ENCODE results near the gene NT5C2. TPM values are rescaled to one million over a fixed set of nuclear protein-coding genes. Genes with fewer than 3 reads are reported as not detected.
"Not testable (repeated sequence)": the region's sequence is repeated elsewhere in the genome, so short reads cannot be mapped to it uniquely, and the experiment has no call there.

Gene NT5C2
- total RNA-seq, 1 donor from 2014 or later: 95.2 TPM

GRCh38 chr10:103202319-103202718 is 9.2 kb upstream of the NT5C2 start:
- DNase-seq (ENCODE audit: low spot score): no peak

DNA sequence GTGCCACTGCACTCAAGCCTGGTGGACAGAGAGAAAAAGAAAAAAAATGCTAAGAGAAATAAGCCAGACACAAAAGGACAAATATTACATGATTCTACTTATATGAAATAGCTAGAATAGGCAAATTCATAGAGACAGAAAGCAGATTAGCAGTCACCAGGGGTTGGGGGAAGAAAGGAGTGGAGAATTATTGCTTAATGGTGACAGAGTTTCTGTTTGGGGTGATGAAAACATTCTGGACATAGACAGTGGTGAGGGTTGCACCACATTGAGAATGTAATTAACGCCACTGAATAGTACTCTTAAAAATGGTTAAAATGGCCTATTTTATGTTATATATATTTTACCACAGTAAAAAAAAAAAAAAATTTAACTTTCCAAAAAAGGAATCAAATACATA is 6.4 kb upstream of the NT5C2 start:
- DNase-seq (ENCODE audit: low spot score): no peak

DNA sequence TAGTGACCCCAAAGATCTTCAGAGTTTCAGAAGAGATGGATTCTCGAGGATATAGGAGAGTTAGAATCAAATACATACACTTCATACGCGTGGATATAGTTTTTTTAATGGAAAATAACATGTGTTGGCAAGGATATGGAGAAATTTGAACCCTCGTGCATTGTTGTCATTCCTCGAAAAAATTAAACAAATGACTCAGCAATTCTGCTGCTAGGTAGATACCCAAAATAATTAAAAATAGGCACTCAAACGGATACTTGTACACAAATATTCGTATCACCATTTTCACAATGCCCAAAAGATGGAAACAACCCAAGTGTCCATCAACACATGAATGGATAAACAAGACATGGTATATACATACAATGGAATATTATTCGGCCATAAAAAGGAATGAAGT is 5.6 kb upstream of the NT5C2 start:
- no peak for DNase-seq (ENCODE audit: low spot score)

- DNase-seq (ENCODE audit: low spot score): no peak
These were observed 4.8 kb upstream of the NT5C2 start for GRCh38 chr10:103197903-103198302.

DNA sequence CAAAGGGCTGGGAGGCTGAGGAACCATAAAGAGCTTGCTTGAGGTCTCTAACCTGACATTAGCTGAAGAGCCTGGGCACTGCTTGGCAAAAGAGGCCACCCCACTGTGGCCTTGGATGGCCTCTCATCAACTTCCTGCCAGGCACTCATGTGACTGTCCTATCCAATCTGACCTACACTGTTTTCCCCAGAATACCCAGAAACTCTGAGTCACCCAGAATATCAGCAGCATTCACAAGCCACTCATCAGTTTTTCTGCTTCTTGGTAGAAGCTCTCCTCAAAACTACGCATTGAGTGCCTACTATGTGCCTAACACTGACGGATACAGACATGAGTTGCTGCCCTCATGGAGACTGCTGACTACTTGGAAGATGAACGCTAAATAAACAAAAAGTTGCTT is 4.1 kb upstream of the NT5C2 start:
- peak; percentile 51 for DNase-seq (ENCODE audit: low spot score)

- no peak for DNase-seq (ENCODE audit: low spot score)
These were observed 3.4 kb upstream of the NT5C2 start for GRCh38 chr10:103196516-103196915.

- DNase-seq (ENCODE audit: low spot score): no peak
These were observed 903 bp upstream of the NT5C2 start for GRCh38 chr10:103193820-103194529.

DNA sequence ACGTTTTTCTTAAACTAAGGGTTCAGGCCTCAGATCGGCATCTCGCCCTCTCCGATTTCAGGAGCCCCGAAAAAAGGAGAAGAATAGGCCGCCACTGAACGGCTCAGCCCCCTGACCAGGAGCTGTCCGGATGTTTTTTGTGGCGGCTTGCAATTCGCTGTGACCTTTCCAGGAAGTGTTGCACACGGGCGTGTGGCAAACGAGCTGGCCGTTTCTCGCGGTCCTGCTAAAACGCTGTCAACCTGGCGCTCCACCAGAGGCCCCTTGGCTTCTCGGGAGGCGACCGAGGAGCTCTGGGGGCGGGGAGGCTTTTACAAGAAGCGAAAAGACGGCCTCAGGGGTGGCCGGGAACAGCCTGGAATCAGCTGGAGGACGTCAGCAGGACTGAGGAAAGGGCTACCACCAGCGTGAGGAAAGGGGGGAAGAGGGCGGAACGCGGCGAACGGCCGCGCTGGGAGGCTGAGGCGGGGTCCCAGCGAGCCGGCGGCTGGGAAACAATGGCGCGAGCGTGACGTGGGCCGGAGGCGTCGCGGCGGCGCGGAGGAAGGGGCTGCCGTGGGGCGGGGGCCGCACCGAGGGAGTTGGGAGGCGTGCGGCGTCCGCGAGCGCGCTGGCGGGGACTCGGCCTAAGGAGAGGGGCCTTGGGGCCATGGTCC is 493 bp downstream of the NT5C2 start:
- DNase-seq (ENCODE audit: low spot score): peak; percentile 78

GRCh38 chr10:103192089-103192450 is 1.0 kb downstream of the NT5C2 start:
- DNase-seq (ENCODE audit: low spot score): no peak

DNA sequence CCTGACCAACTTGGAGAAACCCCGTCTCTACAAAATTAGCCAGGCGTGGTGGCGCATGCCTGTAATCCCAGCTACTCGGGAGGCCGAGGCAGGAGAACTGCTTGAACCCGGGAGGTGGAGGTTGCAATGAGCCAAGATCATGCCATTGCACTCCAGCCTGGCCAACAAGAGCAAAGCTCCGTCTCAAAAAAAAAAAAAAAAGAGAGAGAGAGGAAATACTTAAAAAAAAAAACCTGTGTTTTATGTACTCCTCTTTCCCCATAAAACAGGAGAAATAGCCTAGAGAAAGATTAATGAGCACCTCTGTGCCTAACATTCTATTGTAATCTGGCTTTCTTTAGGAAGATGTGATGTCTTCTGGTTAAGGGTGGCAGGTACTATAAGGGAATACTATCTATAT is 1.9 kb downstream of the NT5C2 start:
- DNase-seq (ENCODE audit: low spot score): not testable (repeated sequence)

GRCh38 chr10:103188853-103189252 is 4.2 kb downstream of the NT5C2 start:
- DNase-seq (ENCODE audit: low spot score): no peak

DNA sequence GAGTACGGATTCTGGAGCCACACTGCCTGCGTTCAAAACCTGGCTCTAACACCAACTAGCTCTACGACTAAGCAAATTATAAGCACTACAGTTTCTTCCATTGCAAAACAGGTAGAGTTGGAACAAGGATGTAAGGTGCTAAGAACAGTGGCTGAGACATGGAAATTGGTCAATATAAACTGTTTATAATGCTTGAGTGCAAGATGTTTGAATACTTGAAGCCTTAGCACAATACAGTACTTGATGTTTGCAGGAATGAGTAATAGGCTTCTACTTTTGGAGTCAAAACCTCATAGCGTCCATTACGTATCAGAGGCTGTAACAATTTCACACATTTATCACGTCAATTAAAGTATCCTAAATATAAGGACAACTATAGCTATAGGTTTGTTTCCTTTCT is 6.9 kb downstream of the NT5C2 start:
- no peak for DNase-seq (ENCODE audit: low spot score)

GRCh38 chr10:103184615-103185014 is 8.5 kb downstream of the NT5C2 start:
- DNase-seq (ENCODE audit: low spot score): no peak

DNA sequence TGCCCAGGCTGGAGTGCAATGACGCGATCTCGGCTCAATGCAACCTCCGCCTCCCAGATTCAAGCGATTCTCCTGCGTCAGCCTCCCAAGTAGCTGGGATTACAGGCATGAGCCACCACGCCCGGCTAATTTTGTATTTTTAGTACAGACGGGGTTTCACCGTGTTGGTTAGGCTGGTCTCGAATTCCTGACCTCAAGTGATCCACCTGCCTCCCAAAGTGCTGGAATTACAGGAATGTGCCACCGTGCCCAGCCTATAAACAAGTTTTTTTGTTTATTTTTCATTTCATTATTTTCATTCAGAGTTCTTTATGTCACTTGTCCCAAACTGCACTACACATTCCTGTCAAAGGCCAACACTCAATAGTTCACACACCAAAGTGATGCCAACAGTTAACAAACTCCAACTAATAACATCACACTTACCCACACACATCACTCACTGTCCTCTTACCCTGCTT is 9.1 kb downstream of the NT5C2 start:
- DNase-seq (ENCODE audit: low spot score): not testable (repeated sequence)

- no peak for DNase-seq (ENCODE audit: low spot score)
These were observed 11.8 kb downstream of the NT5C2 start for GRCh38 chr10:103181244-103181643.

GRCh38 chr10:103180491-103180890 is 12.6 kb downstream of the NT5C2 start:
- DNase-seq (ENCODE audit: low spot score): no peak

DNA sequence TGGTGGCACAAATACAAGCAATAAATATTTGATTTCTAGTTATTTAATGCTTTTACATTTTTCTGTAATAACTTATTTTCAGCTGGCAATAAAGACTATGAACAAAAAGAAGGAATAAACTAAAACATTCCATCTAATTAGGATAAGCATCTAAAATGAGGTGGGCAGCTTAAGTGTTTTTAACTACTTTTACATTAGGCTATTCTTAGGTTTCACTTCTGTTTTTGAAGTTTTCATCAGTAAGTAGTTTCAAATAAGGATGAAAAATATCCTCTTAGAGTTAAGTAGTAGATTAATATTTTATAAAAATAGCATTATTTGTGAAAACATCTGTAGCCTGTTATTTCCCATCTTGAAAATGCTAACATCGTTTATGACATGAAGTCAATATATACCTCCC is 15.9 kb downstream of the NT5C2 start:
- no peak for DNase-seq (ENCODE audit: low spot score)

DNA sequence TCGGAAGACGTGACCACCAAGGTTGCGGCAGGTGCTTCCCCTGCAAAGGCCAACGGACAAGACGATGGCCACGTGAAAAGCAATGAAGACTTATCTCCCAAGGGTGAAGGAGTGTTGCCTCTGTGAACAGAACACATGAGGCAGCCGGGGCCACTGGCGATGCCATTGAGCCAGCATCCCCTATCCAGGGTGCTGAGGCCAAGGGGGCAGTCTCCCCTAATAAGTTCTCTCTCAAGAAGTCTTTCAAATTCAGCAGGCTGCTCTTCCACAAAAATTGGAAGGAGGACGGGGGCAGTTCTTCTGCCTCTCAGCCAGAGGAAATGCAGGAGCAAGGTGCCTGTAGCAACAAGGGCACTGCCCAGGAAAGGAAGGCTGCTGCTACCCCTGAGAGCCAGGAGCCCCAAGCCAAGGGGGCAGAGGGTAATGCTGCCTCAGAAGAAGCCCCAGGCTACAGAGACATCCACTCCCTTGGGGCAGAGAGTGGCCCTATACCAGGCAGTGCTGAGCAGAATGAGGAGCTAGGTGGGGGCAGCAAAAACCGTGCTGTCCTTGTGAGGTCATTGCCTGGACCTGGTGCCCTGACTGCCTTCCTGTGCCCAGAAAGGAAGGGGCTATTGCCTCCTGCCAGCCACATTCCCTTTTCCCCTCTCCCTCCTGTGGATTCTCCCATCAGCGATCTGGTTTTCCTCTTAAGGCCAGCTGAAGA is 17.3 kb downstream of the NT5C2 start:
- no peak for DNase-seq (ENCODE audit: low spot score)

DNA sequence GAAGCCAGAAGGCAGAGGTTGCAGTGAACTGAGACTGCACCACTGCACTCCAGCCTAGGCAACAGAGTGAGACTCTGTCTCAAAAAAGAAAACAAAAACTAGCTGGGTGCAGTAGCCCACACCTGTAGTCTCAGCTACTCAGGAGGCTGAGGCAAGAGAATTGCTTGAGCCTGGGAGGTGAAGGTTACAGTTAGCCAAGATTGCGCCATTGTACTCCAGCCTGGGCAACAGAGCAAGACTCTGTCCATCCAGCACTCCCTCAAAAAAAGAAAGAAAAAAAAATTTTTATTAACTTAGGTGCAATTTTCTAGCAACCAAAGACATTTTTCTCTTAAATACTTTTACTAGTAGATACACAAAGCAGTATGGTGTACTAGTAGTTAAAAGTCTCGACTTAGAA is 18.7 kb downstream of the NT5C2 start:
- DNase-seq (ENCODE audit: low spot score): not testable (repeated sequence)

GRCh38 chr10:103171278-103171677 is 21.8 kb downstream of the NT5C2 start:
- DNase-seq (ENCODE audit: low spot score): no peak

DNA sequence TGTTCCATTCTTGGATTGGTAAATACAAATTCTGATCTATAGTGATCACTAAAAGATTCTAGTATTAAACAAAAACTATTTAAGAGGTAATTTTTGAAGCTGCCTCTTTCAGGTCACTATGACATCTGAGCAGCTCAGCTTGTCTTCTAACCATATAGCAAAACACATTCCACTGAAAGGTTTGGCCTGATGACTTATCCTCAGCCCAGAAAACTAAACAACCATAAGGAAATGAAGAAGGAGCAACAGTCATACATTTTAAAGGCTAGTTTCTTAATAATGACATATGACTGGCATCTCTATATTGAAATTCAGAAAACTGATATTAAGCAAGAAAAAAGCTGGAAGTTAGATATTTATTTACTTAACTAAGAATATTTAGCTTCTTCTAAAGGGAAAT is 24.6 kb downstream of the NT5C2 start:
- DNase-seq (ENCODE audit: low spot score): no peak

- DNase-seq (ENCODE audit: low spot score): not testable (repeated sequence)
These were observed 25.5 kb downstream of the NT5C2 start for GRCh38 chr10:103167554-103167953.

DNA sequence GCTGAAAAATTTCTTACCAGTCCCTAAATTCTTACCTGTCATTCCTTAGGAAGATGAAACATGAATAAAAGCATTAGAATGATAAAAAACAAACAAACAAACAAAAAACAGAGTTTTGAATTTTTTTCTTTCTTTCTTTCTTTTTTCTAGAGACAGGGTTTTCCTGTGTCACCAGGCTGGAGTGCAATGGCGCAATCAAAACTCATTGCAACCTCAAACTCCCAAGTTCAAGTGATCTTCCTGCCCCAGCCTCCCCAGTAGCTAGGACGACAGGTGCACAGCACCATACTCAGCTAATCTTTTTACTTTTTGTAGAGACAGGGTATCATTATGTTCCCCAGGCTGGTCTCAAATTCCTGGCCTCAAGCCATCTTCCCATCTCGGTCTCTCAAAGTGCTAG is 26.5 kb downstream of the NT5C2 start:
- DNase-seq (ENCODE audit: low spot score): no peak

Data from mucosa of gallbladder (tissue), 1 donor.